ENCODE data around the gene CDC16. TPM values are rescaled to one million over a fixed set of nuclear protein-coding genes. Genes with fewer than 3 reads are reported as not detected.
A peak's percentile ranks its signal among the peaks of the same experiment; 100 is the strongest.

CDC16 gene
- total and polyA plus RNA-seq, 2 of the 4 experiments (the other 2 are of a cell fraction): 41.6 to 66.6 TPM

DNA sequence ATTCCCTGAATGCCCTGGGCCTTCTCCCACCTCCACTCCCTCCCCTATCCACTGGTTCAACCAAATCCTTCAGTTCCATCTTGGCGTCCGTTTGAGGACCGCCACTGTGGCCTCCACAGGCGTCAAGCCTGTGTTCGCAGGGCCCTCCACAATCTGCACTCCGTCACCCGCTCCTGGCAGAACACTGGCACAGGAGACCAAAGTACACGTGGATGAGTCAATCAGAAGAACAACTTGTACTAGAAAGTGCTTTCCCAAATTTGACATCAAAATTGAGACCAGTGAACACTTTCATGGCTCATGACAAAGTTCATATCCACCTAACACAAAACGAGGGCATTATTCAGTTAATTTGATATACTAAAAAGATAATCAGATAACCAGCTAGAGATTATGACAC, 6.5 kb upstream of the CDC16 start (continued):
- no peak for TF ChIP-seq SMC3 (IDR thresholded peaks at IDR 0.05; ENCODE audit: low read depth, low read length)

DNA sequence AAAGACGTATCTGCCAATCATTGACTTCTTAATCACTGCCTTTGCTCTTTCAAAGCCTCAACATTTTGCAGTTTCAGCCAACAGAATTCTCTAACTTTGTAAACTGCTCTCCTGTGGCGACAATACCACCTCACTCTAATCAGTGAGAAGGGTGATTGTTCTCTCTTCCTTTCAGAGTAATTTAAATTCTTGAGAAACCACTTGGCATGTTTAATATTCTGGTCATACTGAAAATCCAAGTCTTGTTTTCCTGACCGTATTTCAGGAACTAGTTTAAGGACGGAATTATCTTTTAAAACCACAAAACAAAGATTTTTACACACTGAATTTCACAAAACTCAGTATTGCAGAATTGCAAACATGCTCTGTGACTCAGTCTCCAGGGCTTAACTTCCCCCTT, 5.2 kb upstream of the CDC16 start:
- no peaks in the 10 kb centered on the region for H3K36me3 ChIP-seq (ENCODE audit: control insufficient read depth, insufficient read depth, low read length)
- peak overlapping the region; percentile 30; the same call in 1 of the 2 replicates for H3K14ac ChIP-seq (replicated peaks; ENCODE audit: low read depth, low read length)
- H3K27me3 ChIP-seq (ENCODE audit: control insufficient read depth, insufficient read depth, low read length): no peaks in the 10 kb centered on the region
- peaks cover 8% of the 10 kb centered on the region for H3K4me1 ChIP-seq (ENCODE audit: control insufficient read depth, insufficient read depth, low read length)
- H3K23ac ChIP-seq (ENCODE audit: low read depth, low read length): peak overlapping the region; percentile 65; the same call in 1 of the 2 replicates
- H2BK120ac ChIP-seq (ENCODE audit: low read depth, low read length): peak overlapping the region; percentile 76; the same call in 1 of the 2 replicates
- DNase-seq (no peak), ATAC-seq (ENCODE audit: low read depth) (no peak)
- H2BK15ac ChIP-seq (ENCODE audit: low read depth, low read length): no peak overlapping the region
- H3K9me3 ChIP-seq (ENCODE audit: control insufficient read depth, insufficient read depth, low read length): no peaks in the 10 kb centered on the region
- peak overlapping the region; percentile 76; the same call in 1 of the 2 replicates for H2BK20ac ChIP-seq (ENCODE audit: low read depth, low read length)
- ChIA-PET CTCF (no interaction called here), POLR2A (ENCODE audit: unreplicated experiment) (no interaction called here)
- no peak overlapping the region for H2AK9ac ChIP-seq (replicated peaks; ENCODE audit: low read depth, low read length, poor library complexity)
- no TSS peak for BruUV-seq (replicated peaks)
- H2BK5ac ChIP-seq (ENCODE audit: low read depth, low read length, poor library complexity, severe bottlenecking): no peak overlapping the region
- dilution Hi-C loops (cut with HindIII; ENCODE audit: low sequenced_read_pairs, unreplicated experiment) (no loop called here), in situ Hi-C loops (cut with MboI; ENCODE audit: low sequenced_read_pairs) (no loop called here), intact Hi-C loops (cut with micrococcal nuclease) (loop anchor here (5.0 kb wide), 1 partner anchor 367 kb away; the partner anchor contains the start of gene GAS6)
- peak overlapping the region in 1 of 2 experiments; percentile 49; a peak in 1 of 4 replicates for H4K8ac ChIP-seq (ENCODE audit: low read depth in 2 of 2, low read length in 2 of 2)
- no peak overlapping the region for H3K56ac ChIP-seq (ENCODE audit: extremely low read depth, insufficient read depth, low read length)
- no peak overlapping the region for H3K9ac ChIP-seq (ENCODE audit: low read depth, low read length)
- H4K20me1 ChIP-seq (ENCODE audit: insufficient read depth, low read length): no peaks in the 10 kb centered on the region
- H2AFZ ChIP-seq (replicated peaks; ENCODE audit: low read length, poor library complexity): no peak overlapping the region
- no peak overlapping the region for H4K91ac ChIP-seq (ENCODE audit: insufficient read depth, low read depth, low read length)
- peak overlapping the region; percentile 61; the same call in 1 of the 2 replicates for H3K4me2 ChIP-seq (ENCODE audit: low read depth, low read length)
- WGBS, 2 experiments (ENCODE audit: extremely low coverage in 2 of 2, insufficient read length in 1 of 2): no CpG with 5 or more reads among the region's 4 CpGs
- peaks cover 0 to 3% of the 10 kb centered on the region in 2 experiments; a peak in 2 of 4 replicates for H3K79me1 ChIP-seq (ENCODE audit: low read depth in 1 of 2, low read length in 2 of 2)
- H4K5ac ChIP-seq (ENCODE audit: low read depth, low read length): no peak overlapping the region
- no peak overlapping the region for H2AK5ac ChIP-seq (ENCODE audit: low read depth, low read length)
- no peak overlapping the region for H3K4ac ChIP-seq (ENCODE audit: low read depth, low read length)
- H3K18ac ChIP-seq (ENCODE audit: low read depth, low read length): no peak overlapping the region
- H3K9me1 ChIP-seq (ENCODE audit: insufficient read depth, low read length): no peaks in the 10 kb centered on the region
- H3K4me3 ChIP-seq (ENCODE audit: insufficient read depth, low read depth, low read length): no peak overlapping the region
- no peak overlapping the region for H3K27ac ChIP-seq (ENCODE audit: insufficient read depth, low read length)
- TF ChIP-seq RAD21 (IDR thresholded peaks at IDR 0.05; ENCODE audit: low read length) (no peak), POLR2A (IDR thresholded peaks at IDR 0.05; ENCODE audit: low read depth, low read length) (no peak), SMC3 (IDR thresholded peaks at IDR 0.05; ENCODE audit: low read depth, low read length) (no peak), MAFK (IDR thresholded peaks at IDR 0.05; ENCODE audit: low read depth, low read length) (no peak), NFE2L2 (IDR thresholded peaks at IDR 0.05; ENCODE audit: low read depth, low read length) (no peak), MXI1 (IDR thresholded peaks at IDR 0.05; ENCODE audit: borderline replicate concordance, low read depth, low read length) (no peak), CHD1 (IDR thresholded peaks at IDR 0.05; ENCODE audit: low read depth, low read length) (no peak), RCOR1 (IDR thresholded peaks at IDR 0.05; ENCODE audit: insufficient replicate concordance, low read length) (no peak), CEBPB (IDR thresholded peaks at IDR 0.05; ENCODE audit: low read depth, low read length) (no peak), RFX5 (IDR thresholded peaks at IDR 0.05; ENCODE audit: low read depth, low read length) (no peak), BHLHE40 (IDR thresholded peaks at IDR 0.05; ENCODE audit: low read depth, low read length) (no peak)
- TF ChIP-seq, protein P1, sequence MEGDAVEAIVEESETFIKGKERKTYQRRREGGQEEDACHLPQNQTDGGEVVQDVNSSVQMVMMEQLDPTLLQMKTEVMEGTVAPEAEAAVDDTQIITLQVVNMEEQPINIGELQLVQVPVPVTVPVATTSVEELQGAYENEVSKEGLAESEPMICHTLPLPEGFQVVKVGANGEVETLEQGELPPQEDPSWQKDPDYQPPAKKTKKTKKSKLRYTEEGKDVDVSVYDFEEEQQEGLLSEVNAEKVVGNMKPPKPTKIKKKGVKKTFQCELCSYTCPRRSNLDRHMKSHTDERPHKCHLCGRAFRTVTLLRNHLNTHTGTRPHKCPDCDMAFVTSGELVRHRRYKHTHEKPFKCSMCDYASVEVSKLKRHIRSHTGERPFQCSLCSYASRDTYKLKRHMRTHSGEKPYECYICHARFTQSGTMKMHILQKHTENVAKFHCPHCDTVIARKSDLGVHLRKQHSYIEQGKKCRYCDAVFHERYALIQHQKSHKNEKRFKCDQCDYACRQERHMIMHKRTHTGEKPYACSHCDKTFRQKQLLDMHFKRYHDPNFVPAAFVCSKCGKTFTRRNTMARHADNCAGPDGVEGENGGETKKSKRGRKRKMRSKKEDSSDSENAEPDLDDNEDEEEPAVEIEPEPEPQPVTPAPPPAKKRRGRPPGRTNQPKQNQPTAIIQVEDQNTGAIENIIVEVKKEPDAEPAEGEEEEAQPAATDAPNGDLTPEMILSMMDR (conservative IDR thresholded peaks at IDR 0.05; ENCODE audit: low read depth, low read length): no peak
- TF ChIP-seq, protein P2, sequence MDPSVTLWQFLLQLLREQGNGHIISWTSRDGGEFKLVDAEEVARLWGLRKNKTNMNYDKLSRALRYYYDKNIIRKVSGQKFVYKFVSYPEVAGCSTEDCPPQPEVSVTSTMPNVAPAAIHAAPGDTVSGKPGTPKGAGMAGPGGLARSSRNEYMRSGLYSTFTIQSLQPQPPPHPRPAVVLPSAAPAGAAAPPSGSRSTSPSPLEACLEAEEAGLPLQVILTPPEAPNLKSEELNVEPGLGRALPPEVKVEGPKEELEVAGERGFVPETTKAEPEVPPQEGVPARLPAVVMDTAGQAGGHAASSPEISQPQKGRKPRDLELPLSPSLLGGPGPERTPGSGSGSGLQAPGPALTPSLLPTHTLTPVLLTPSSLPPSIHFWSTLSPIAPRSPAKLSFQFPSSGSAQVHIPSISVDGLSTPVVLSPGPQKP (IDR thresholded peaks at IDR 0.05; ENCODE audit: borderline replicate concordance, low read depth, low read length): no peak
- TF ChIP-seq, protein P3, sequence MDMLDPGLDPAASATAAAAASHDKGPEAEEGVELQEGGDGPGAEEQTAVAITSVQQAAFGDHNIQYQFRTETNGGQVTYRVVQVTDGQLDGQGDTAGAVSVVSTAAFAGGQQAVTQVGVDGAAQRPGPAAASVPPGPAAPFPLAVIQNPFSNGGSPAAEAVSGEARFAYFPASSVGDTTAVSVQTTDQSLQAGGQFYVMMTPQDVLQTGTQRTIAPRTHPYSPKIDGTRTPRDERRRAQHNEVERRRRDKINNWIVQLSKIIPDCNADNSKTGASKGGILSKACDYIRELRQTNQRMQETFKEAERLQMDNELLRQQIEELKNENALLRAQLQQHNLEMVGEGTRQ (IDR thresholded peaks at IDR 0.05; ENCODE audit: low read depth, low read length): no peak

Measured in IMR-90 (cell line).